Psoas muscle (tissue), 8 donors: ENCODE data around the gene KRT86. TPM values are rescaled to one million over a fixed set of nuclear protein-coding genes. Genes with fewer than 3 reads are reported as not detected.
"Not testable (repeated sequence)": the region's sequence is repeated elsewhere in the genome, so short reads cannot be mapped to it uniquely, and the experiment has no call there.

Experiments used
- ATAC-seq, 4 donors: fragments of 200-7000 bp; cut with Tn5 transposase; one replicate each; pipeline ENCODE4 v1.9.1; 2020; ENCODE audit warnings: moderate library complexity in 3 of 4, mild to moderate bottlenecking in 2 of 4
- DNase-seq, 2 donors: peaks; one replicate each; pipeline ENCODE4 v3.0.0-alpha.2; 2020
- H3K27ac ChIP-seq: fragments of 200-600 bp; one replicate; pipeline ENCODE4 v1.8.0; 2022
- H3K27me3 ChIP-seq, 3 donors: fragments of 200-600 bp in 1 of 3; one replicate each; pipeline versions ENCODE4 v1.6.1 to v1.8.0; 2013 to 2022; ENCODE audit warnings: low read length in 2 of 3, mild to moderate bottlenecking in 2 of 3, moderate library complexity in 1 of 3; ENCODE audit not compliant: insufficient read depth in 3 of 3
- H3K36me3 ChIP-seq, 2 donors: fragments of 200-600 bp in 1 of 2; one replicate each; pipeline versions ENCODE4 v1.6.1 to v1.8.0; 2013 to 2022; ENCODE audit warnings: low read depth in 1 of 2, mild to moderate bottlenecking in 1 of 2, moderate library complexity in 1 of 2; ENCODE audit not compliant: insufficient read depth in 1 of 2
- H3K4me1 ChIP-seq: fragments of 200-600 bp; one replicate; pipeline ENCODE4 v1.8.0; 2022
- H3K4me3 ChIP-seq: fragments of 200-600 bp; one replicate; pipeline ENCODE4 v1.8.0; 2022; ENCODE audit warnings: mild to moderate bottlenecking
- H3K9me3 ChIP-seq: fragments of 200-600 bp; one replicate; pipeline ENCODE4 v1.8.0; 2022
- WGBS, 3 donors: extraction: QIAGEN DNeasy Blood & Tissue Kit; methylation state at CpG; one replicate each; pipeline versions ENCODE4 v1.1.6 to v1.1.7; 2013; 5-methylcytosine and 5-hydroxymethylcytosine counted together
- intact Hi-C, 2 donors: fragments of 100-400 bp; cut with DNase I; formaldehyde crosslinking; loops; one replicate each; pipeline versions ENCODE4 v1.11.0 to v1.14.2; 2022
- polyA plus RNA-seq, 3 donors: library from polyadenylated mRNA; stranded (reverse); fragments of 200-250 nt; gene quantifications; one replicate each; pipeline ENCODE4 v1.2.3, GENCODE V29; 2013
- total RNA-seq, 4 donors: library from RNA; stranded (reverse); fragmentation: NEBNext Ultra II Directional in 2 of 4; extraction: Animal tissue kit (Norgen Biotek cat#: 25700) in 2 of 4; gene quantifications; one replicate each; pipeline versions ENCODE4 v1.2.1 to v1.2.4, GENCODE V29; 2021 to 2023
- TF ChIP-seq, protein P1 (sequence below): fragments of 200-600 bp; IDR thresholded peaks from one replicate; pipeline ENCODE4 v1.8.0; 2022; ENCODE audit warnings: antibody characterized with exemption
- donor health status: healthy with polysubstance abuse.
- donor health status: DM: no; HTN: no; CAD: no; lungs with moderate emphysema.
- donor health status: Bipolar disorder and iron deficiency.
- donor health status: healthy.
- donor health status: DM: yes; HTN: yes; CAD: no.
- donor health status: DM: no; HTN: no; CAD: no.
- donor health status: DM: no; HTN: no; CAD: no.
- donor health status: DM: yes; HTN: yes; CAD: no.

The KRT86 gene
- total and polyA plus RNA-seq, 7 donors = 0.01 to 0.77 (median 0.05) TPM; not detected in 4

DNA sequence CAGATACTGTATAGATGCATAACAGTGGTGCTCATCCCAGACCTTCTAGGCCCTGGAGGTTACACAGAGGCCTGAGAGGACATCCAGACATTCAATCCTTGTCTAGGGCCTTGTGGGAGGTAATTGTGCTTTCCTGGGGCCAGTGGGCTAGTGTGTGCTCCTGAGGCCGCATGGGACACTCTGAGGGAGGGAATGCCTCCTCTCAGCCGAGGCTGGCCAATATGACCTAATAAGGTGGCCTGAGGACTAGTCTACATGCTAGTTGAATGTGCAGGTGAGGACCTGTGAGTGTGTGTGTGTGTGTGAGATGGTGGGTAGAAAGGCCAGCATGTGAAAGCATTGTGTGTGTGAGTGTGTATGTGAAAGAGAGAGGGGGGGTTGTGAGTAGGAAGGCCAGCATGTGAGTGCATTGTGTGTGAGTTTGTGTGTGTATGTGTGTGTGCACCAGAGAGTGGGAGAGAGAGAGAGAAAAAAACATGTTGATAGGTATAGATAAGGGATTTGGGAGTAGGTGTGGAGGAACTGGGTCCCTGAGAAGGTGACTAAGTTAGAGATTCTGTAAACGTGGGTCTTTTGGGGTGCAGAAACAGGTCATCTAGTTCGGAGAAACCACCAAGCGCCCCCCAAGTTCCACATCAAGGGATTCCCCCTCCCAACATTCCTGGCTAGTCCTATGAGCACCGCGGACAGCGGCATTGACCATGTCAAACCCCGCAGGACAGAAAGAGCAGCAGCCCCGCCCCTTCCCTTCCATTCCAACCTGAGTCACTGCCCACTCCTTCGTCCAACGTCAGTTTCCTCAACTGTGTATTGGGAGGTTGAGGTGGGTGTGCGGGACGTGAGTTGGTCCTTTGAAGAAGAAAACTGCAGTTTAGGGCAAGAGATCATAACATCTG is 26.6 kb downstream of the KRT86 start:
- Histone ChIP-seq H3K4me3 (no peak overlapping the region), H3K27ac (no peak overlapping the region), H3K36me3 (no peaks in the 10 kb centered on the region), H3K4me1 (no peaks in the 10 kb centered on the region), H3K27me3 (no peaks in the 10 kb centered on the region), H3K9me3 (no peaks in the 10 kb centered on the region)
- no peak for DNase-seq
- TF ChIP-seq, protein P1, sequence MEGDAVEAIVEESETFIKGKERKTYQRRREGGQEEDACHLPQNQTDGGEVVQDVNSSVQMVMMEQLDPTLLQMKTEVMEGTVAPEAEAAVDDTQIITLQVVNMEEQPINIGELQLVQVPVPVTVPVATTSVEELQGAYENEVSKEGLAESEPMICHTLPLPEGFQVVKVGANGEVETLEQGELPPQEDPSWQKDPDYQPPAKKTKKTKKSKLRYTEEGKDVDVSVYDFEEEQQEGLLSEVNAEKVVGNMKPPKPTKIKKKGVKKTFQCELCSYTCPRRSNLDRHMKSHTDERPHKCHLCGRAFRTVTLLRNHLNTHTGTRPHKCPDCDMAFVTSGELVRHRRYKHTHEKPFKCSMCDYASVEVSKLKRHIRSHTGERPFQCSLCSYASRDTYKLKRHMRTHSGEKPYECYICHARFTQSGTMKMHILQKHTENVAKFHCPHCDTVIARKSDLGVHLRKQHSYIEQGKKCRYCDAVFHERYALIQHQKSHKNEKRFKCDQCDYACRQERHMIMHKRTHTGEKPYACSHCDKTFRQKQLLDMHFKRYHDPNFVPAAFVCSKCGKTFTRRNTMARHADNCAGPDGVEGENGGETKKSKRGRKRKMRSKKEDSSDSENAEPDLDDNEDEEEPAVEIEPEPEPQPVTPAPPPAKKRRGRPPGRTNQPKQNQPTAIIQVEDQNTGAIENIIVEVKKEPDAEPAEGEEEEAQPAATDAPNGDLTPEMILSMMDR = no peak
- intact Hi-C loops = no loop called here
- WGBS, 3 donors = 61 to 69% (median 61%) methylated on average over 14 of the region's 14 CpGs
- no peak for ATAC-seq

DNA sequence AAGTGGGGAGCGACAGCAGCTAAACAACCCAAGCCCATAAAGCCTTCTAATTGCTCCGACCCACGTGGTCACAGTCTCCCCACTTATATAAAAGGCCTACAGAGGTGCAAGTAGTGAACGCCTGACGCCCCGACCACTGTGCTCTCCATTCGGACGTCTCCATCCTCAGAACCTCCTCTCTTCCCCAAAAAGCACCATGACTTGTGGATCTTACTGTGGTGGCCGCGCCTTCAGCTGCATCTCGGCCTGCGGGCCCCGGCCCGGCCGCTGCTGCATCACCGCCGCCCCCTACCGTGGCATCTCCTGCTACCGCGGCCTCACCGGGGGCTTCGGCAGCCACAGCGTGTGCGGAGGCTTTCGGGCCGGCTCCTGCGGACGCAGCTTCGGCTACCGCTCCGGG is 27.3 kb downstream of the KRT86 start:
- H3K36me3 ChIP-seq, H3K27me3 ChIP-seq, H3K4me1 ChIP-seq, ATAC-seq, intact Hi-C loops, DNase-seq, H3K4me3 ChIP-seq, H3K9me3 ChIP-seq, H3K27ac ChIP-seq: not testable (repeated sequence)
- WGBS, 3 donors = 82 to 86% (median 86%) methylated on average over 18 to 23 of the region's 31 CpGs

DNA sequence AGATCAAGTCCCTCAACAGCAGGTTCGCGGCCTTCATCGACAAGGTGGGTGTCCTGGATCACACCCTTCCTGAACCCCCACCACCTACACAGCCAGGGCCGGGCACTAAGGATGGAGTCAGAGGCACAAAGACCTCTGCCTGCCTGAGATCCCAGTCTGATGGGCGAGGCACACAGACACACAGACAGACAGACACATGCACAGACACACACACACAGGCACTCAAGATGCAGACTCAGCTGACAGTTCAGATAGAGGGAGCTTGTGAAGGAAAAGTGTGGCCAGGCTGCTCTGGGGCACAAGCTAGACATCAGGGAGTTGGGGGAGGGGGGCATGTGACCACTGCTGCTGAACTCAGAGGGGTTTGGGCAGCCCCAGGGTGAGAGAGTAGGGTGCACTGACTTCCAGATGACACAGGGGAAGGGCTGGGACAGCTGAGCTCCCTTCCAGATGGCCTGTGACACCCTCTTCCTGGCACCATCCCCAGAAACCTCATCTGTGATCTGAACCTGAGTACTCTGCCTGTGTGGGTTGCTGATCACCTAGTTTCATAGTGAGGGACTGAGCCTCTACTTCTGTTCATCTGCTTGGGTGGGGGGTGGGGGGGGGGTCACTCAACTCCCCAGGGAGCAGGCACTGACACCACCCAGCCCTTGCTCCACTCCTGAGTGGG is 27.9 kb downstream of the KRT86 start:
- WGBS, 3 donors = no CpG with 5 or more reads among the region's 5 CpGs
- H3K4me3 ChIP-seq, DNase-seq, H3K27me3 ChIP-seq, H3K9me3 ChIP-seq, H3K27ac ChIP-seq, intact Hi-C loops, H3K36me3 ChIP-seq, H3K4me1 ChIP-seq: not testable (repeated sequence)
- peak in 1 of 4 donors; percentile 47 for ATAC-seq

DNA sequence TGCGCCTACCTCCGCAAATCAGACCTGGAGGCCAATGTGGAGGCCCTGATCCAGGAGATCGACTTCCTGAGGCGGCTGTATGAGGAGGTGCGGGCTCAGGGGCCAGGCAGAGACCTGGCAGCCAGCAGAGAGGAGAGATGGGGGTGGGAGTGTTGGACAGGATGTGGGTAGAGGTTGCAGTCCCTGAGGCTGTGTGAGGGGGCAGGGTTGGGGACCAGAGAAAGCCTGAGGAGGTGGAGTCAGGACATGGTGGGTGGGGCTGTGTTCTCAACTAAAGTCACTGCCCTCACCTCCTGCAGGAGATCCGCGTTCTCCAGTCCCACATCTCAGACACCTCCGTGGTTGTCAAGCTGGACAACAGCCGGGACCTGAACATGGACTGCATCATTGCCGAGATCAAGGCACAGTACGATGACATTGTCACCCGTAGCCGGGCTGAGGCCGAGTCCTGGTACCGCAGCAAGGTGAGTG is 30.5 kb downstream of the KRT86 start:
- H3K4me1 ChIP-seq, H3K4me3 ChIP-seq, intact Hi-C loops, ATAC-seq, H3K9me3 ChIP-seq, H3K27me3 ChIP-seq, H3K36me3 ChIP-seq, DNase-seq, H3K27ac ChIP-seq: not testable (repeated sequence)
- WGBS, 3 donors = 88% methylated on average over 15 of the region's 15 CpGs

DNA sequence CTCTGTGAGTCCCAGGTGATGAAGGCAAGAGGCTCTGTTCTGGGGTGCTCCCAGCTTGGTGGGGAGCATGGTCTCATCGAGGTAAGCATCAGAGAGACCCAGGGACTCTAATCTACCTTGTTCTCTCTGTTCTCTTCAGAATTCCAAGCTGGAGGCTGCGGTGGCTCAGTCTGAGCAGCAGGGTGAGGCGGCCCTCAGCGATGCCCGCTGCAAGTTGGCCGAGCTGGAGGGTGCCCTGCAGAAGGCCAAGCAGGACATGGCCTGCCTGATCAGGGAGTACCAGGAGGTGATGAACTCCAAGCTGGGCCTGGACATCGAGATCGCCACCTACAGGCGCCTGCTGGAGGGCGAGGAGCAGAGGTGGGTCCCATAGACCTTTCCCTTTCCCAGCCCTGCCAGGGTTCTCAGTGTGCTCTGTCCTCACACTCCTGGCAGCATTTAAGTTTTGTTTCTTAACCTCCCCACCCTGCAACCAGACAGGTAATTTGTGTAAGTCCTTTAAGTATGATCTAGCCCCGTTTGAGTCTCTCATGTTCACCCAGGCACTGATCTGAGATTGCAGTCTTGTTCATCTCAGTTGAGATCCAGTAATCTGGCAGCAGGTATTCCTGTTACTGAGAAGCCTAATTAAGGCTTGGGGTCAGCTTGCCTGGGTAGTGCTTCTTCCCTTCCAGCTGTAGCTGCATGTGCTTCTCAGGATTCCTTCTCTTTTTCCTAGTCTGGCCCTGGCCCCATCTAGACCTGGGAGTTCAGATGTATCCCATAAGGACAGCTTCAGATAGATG is 31.7 kb downstream of the KRT86 start:
- Histone ChIP-seq H3K9me3 (no peaks in the 10 kb centered on the region), H3K27ac (no peak overlapping the region), H3K27me3 (no peaks in the 10 kb centered on the region), H3K4me3 (no peak overlapping the region), H3K4me1 (peaks cover 7% of the 10 kb centered on the region), H3K36me3 (no peaks in the 10 kb centered on the region)
- ATAC-seq (no peak), DNase-seq (no peak)
- TF ChIP-seq, protein P1 = no peak
- intact Hi-C loops = no loop called here
- WGBS, 3 donors = 74 to 86% (median 81%) methylated on average over 8 to 11 of the region's 11 CpGs
